HG02943 (cell line): ENCODE results near the gene DENR.
"Not testable (repeated sequence)": the region's sequence is repeated elsewhere in the genome, so short reads cannot be mapped to it uniquely, and the experiment has no call there.

Experiments
- ATAC-seq: cut with Tn5 transposase; IDR thresholded peaks from one replicate; pipeline ENCODE4 v1.9.1; 2021; ENCODE audit warnings: mild to moderate bottlenecking, low read depth, moderate library complexity; ENCODE audit not compliant: unreplicated experiment

Gene DENR, protein sequence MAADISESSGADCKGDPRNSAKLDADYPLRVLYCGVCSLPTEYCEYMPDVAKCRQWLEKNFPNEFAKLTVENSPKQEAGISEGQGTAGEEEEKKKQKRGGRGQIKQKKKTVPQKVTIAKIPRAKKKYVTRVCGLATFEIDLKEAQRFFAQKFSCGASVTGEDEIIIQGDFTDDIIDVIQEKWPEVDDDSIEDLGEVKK

DNA sequence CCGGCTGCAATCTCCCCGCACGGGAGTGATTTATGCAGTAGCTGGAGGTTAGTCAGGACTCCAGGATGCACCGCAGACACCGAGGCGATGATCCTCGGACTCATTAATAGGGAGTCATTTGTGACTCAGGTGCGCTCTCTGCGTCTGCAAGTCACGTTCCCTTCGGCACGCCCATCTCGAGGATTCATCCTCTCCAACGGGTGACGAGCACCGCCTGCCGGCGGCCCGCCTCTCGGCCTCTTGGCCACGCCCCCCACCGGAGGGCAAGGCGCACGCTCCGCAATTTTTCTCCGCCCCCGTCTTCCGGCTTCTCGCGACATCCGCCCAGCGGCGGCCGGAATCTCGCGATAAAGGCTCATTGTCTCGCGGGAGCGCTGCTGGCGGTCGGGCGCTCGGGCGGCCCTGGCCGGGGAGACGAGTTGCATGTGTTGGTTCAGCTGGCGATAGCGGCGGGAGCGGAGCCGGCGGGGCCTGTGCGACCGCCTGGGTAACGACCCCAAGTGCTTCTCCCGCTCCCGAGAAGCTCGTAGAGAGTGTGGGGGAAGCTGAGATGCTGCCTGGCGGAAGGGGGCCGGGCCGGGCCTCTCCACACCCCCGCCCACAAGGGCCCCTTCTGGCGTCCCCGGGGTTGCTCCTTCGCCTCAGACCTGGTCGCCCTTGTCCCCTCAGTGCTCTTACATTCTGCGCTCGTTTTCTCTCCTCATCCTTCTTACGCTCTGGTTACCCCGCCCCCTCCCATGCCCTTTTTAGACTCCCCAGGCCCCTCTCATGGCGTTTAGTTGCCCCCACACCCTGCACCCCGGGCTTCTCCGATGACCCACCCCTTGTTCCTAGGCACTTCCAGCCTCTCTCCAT, at the start of gene DENR:
DENR (plus strand) TSS at position 361 of the 855 bp plus-strand sequence. CDS start 878 bp downstream, outside the sequence.
- peak; percentile 90 for ATAC-seq

GRCh38 chr12:122702890-122703611, 49.6 kb upstream of the DENR start, which contains the start of gene HCAR2:
HCAR2 (minus strand) TSS chr12:122703357; CDS start chr12:122703283, 74 bp downstream.
- ATAC-seq, result not testable (repeated sequence)

DNA sequence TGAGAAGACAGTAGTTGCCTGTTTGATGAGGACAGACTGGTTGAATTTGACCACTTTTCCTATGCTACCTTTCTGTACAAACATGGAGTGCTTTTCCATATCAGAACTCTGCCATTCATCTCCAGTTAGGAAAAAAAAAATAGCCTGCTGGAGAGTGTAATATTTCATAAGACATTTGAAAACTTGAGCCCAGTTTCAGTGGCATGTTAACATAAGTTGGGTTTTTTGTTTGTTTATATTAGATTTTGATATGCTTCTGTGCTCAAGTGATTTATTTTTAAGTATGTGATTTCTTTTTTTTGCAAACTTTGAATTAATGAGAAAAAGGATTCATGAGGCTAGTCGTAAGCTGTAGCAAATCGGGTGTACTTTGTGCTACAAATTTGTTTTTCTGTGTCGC, 48.8 kb upstream of the DENR start:
- not testable (repeated sequence) for ATAC-seq

GRCh38 chr12:122709287-122709686, 43.3 kb upstream of the DENR start:
- ATAC-seq, result not testable (repeated sequence)

DNA sequence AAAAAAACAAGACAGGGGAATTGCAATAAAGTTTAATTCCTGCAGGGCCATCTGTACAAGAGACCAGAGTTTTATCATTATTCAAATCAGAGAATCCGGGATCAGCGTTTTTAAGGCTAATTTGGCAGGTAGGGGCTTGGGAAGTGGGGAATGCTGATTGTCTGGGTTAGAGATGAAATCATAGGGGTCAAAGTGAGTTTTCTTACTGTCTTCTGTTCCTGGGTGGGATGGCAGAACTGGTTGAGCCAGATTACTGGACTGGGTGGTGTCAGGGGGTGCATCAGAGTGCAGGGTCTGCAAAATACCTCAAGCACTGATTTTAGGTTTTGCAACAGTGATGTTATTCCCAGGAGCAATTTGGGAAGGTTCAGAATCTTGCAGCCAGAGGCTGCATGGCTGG, 42.3 kb upstream of the DENR start:
- ATAC-seq, result not testable (repeated sequence)

GRCh38 chr12:122711266-122711665, 41.4 kb upstream of the DENR start:
- ATAC-seq, result not testable (repeated sequence)

DNA sequence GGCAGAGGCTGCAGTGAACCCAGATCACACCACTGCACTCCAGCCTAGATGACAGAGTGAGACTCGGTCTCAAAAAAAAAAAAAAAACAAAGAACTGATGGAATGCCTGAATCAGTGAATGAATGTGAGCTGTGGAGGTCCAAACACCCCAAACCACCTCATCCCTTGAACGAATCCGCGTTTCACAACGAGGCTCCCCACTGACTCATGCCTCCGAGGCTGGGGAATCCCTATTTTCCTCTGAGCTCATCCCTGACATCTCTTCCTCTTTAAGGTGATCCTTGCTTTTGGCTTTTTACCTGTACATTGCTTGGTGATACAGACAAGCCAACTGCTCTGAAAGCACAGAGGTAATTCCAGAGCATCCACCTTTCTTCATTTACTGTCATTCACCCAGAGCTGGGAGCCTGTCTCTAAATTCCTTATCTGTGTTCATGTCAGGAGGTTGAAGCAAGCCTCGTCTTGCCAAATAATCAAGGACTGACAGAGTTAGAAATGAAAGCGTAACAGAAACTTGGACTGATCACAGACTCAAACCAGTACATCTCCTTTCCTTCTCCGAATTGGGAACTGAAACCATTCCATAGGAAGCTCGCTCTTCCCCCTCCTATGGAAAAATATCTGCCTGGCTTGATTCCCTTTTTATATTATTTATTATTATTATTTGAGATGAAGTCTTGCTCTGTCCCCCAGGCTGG, 39.0 kb upstream of the DENR start:
- ATAC-seq, result not testable (repeated sequence)

- ATAC-seq, result not testable (repeated sequence)
Observed at GRCh38 chr12:122715211-122715610, 37.4 kb upstream of the DENR start.

DNA sequence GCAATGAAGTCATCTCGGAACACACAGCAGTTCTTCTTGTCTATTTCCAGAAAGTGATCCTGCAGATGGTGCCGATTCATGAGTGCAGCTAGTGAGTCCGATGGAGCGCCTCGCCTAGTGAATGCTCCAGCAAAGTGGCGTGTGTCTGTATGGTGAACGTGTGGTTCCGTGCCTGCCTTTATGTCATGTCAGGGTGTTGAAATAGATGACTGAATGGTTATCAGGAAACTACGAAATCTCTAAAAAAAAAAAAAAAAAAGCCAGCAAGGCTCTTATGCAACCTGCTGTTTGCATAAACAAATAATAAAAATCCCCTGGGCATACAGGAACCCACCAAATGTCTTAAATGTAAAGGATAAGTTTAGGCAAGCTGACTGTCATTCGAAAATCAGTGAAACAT, 36.0 kb upstream of the DENR start, which contains the start of gene HCAR3:
HCAR3 (minus strand) TSS at position 154 of the 400 bp plus-strand sequence; CDS start at position 80, 74 bp downstream.
- not testable (repeated sequence) for ATAC-seq

- no peak for ATAC-seq
Observed at GRCh38 chr12:122721057-122721545, 31.5 kb upstream of the DENR start.

GRCh38 chr12:122722387-122722786, 30.2 kb upstream of the DENR start:
- no peak for ATAC-seq

DNA sequence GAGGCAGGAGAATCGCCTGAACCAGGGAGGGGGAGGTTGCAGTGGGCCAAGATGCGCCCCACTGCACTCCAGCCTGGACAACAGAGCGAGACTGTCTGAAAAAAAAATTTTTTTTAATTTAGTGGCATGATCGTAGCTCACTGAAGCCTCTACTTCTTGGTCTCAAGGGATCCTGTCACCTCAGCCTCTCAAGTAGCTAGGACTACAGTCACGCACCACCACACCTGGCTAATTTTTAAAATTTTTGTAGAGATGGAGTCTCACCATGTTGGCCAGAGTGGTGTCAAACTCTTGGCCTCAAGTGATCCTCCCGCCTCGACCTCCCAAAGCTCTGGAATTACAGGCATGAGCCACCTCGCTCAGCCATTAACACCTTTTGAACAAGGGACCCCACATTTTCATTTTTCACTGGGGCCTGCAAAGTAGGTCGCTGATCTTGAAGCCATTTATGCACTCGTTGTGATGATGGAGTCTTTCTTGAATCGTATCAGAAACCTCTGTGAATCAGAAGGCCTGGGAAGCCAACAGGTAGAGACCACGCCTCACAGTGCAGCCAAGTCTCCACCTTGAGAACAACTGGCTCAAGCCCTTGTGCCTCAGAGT, 27.9 kb upstream of the DENR start:
- no peak for ATAC-seq

- no peak for ATAC-seq
Observed at GRCh38 chr12:122725452-122726079, 27.1 kb upstream of the DENR start.

GRCh38 chr12:122726080-122726558, 26.5 kb upstream of the DENR start:
- no peak for ATAC-seq

- no peak for ATAC-seq
Observed at GRCh38 chr12:122729583-122730214, 22.9 kb upstream of the DENR start.

GRCh38 chr12:122730215-122731014, 22.2 kb upstream of the DENR start, which contains the start of gene HCAR1:
HCAR1 (minus strand) TSS chr12:122730844; CDS start chr12:122730339, 505 bp downstream.
- ATAC-seq, result no peak

DNA sequence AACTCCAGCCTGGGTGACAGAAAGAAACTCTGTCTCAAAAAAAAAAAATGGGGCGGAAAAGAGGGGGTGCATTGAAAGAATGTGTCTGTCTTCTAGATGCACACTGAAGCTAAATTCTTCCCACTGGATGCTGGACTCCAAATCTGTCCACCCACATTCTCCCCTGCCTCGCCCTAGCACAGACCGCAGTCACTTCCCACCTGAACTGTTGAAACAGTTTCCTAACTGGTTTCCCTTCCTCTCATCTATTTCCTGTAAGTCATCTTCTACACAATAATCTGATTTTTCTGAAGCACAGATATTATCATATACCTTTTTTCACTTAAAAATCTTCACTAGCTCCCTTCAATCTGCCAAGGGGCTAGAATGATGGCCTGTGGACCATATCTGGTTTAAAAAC, 20.5 kb upstream of the DENR start:
- ATAC-seq, result no peak

DNA sequence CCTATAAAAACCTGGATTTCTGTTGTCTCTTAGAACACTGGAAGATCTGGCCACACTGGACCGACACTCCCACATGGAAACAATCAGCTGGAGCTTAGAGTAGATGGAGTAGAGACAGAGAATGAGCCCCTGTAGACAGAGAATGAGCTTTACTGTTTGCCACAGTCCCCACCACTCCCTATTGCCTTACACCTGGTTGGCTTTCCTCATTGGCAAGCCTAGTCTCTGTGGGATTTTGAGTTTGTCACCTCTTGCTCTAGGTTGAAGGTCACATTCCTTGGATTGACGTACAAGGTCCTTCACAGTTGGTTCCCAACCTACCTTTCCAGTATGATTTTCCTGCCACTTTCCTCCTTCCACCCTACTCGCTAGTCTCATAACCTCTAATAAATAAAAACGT, 20.0 kb upstream of the DENR start:
- ATAC-seq, result no peak
